ENCODE results near the gene AP5Z1.

AP5Z1 gene

GRCh38 chr7:4751398-4751947 lies 23.9 kb upstream of the AP5Z1 start:
- H3F3A ChIP-seq (ENCODE audit: insufficient read depth, low read length) = no peaks in the 10 kb centered on the region
- no peaks in the 10 kb centered on the region for H3K9me3 ChIP-seq (ENCODE audit: low read length)
- H3K27ac ChIP-seq (ENCODE audit: low read depth, low read length, poor library complexity, severe bottlenecking) = no peak overlapping the region
- peaks cover 39% of the 10 kb centered on the region for H3K36me3 ChIP-seq (ENCODE audit: insufficient read depth, low read length)
- no peak overlapping the region for H3K4me2 ChIP-seq (ENCODE audit: low read length)
- peaks cover 8% of the 10 kb centered on the region for H3K4me1 ChIP-seq (ENCODE audit: insufficient read depth, low read length, severe bottlenecking)
- H3K9ac ChIP-seq (ENCODE audit: low read length) = no peak overlapping the region
- H2AFZ ChIP-seq (ENCODE audit: low read length) = no peak overlapping the region
- H3K79me2 ChIP-seq (ENCODE audit: insufficient read depth, low read length) = no peaks in the 10 kb centered on the region
- H3K9me2 ChIP-seq (ENCODE audit: low read depth, low read length) = no peaks in the 10 kb centered on the region
- H3K27me3 ChIP-seq (ENCODE audit: insufficient read depth, low read length) = no peaks in the 10 kb centered on the region
- TF ChIP-seq CTCF (IDR thresholded peaks at IDR 0.05; ENCODE audit: low read length) = no peak
- TF ChIP-seq EZH2 (IDR thresholded peaks at IDR 0.05; ENCODE audit: borderline replicate concordance, low read length) = no peak
- H4K20me1 ChIP-seq (ENCODE audit: insufficient read depth, low read length) = no peaks in the 10 kb centered on the region
- H3K4me3 ChIP-seq (ENCODE audit: low read depth, low read length, poor library complexity, severe bottlenecking) = no peak overlapping the region

- Histone ChIP-seq H3K9me2 (ENCODE audit: low read depth, low read length) (no peaks in the 10 kb centered on the region), H3K79me2 (ENCODE audit: insufficient read depth, low read length) (no peaks in the 10 kb centered on the region), H3K4me2 (ENCODE audit: low read length) (no peak overlapping the region), H3K36me3 (ENCODE audit: insufficient read depth, low read length) (peaks cover 44% of the 10 kb centered on the region), H3K4me1 (ENCODE audit: insufficient read depth, low read length, severe bottlenecking) (no peaks in the 10 kb centered on the region), H3K27me3 (ENCODE audit: insufficient read depth, low read length) (no peaks in the 10 kb centered on the region), H3K9me3 (ENCODE audit: low read length) (no peaks in the 10 kb centered on the region), H3F3A (ENCODE audit: insufficient read depth, low read length) (no peaks in the 10 kb centered on the region), H2AFZ (ENCODE audit: low read length) (no peak overlapping the region), H3K27ac (ENCODE audit: low read depth, low read length, poor library complexity, severe bottlenecking) (no peak overlapping the region), H3K4me3 (ENCODE audit: low read depth, low read length, poor library complexity, severe bottlenecking) (no peak overlapping the region), H3K9ac (ENCODE audit: low read length) (no peak overlapping the region), H4K20me1 (ENCODE audit: insufficient read depth, low read length) (no peaks in the 10 kb centered on the region)
- peak; percentile 94 for TF ChIP-seq CTCF (IDR thresholded peaks at IDR 0.05; ENCODE audit: low read length)
- no peak for TF ChIP-seq EZH2 (IDR thresholded peaks at IDR 0.05; ENCODE audit: borderline replicate concordance, low read length)
These were observed 21.6 kb upstream of the AP5Z1 start for GRCh38 chr7:4753598-4754432.

GRCh38 chr7:4754433-4755010 lies 20.9 kb upstream of the AP5Z1 start:
- Histone ChIP-seq H3K4me2 (ENCODE audit: low read length) (no peak overlapping the region), H4K20me1 (ENCODE audit: insufficient read depth, low read length) (no peaks in the 10 kb centered on the region), H2AFZ (ENCODE audit: low read length) (no peak overlapping the region), H3K4me1 (ENCODE audit: insufficient read depth, low read length, severe bottlenecking) (no peaks in the 10 kb centered on the region), H3K9me3 (ENCODE audit: low read length) (no peaks in the 10 kb centered on the region), H3K27me3 (ENCODE audit: insufficient read depth, low read length) (no peaks in the 10 kb centered on the region), H3K4me3 (ENCODE audit: low read depth, low read length, poor library complexity, severe bottlenecking) (no peak overlapping the region), H3F3A (ENCODE audit: insufficient read depth, low read length) (no peaks in the 10 kb centered on the region), H3K27ac (ENCODE audit: low read depth, low read length, poor library complexity, severe bottlenecking) (no peak overlapping the region), H3K79me2 (ENCODE audit: insufficient read depth, low read length) (no peaks in the 10 kb centered on the region), H3K9me2 (ENCODE audit: low read depth, low read length) (no peaks in the 10 kb centered on the region), H3K36me3 (ENCODE audit: insufficient read depth, low read length) (peaks cover 48% of the 10 kb centered on the region), H3K9ac (ENCODE audit: low read length) (no peak overlapping the region)
- no peak for TF ChIP-seq CTCF (IDR thresholded peaks at IDR 0.05; ENCODE audit: low read length)
- TF ChIP-seq EZH2 (IDR thresholded peaks at IDR 0.05; ENCODE audit: borderline replicate concordance, low read length) = no peak

Measured in OCI-LY1 (cell line).